Regular cardiac myocyte (primary cell): Measurements from ENCODE around the gene PPAN. TPM values are rescaled to one million over a fixed set of nuclear protein-coding genes. Genes with fewer than 3 reads are reported as not detected.

Experiments
- total RNA-seq: library from RNA; depleted of rRNA; stranded (reverse); fragments of >200 nt; gene quantifications from 2 replicates; pipeline ENCODE4 v1.2.3, GENCODE V29; 2014

The PPAN gene
- total RNA-seq: 36.1 and 61.2 TPM in 2 replicates

GRCh38 chr19:10106100-10106936 is at the start of gene PPAN:
Gene PPAN (plus strand): TSS chr19:10106362. CDS start chr19:10106395, 33 bp downstream.

GRCh38 chr19:10085641-10086590 is 20.2 kb upstream of the PPAN start, which contains the start of gene SHFL:
Gene SHFL (plus strand): TSS chr19:10086317. CDS start chr19:10086428, 111 bp downstream.

GRCh38 chr19:10111405-10111811 is 5.2 kb downstream of the PPAN start, which contains the start of gene P2RY11:
Gene P2RY11 (plus strand): TSS chr19:10111693. CDS start chr19:10111722, 29 bp downstream.

Other genes starting within 250 kb of the PPAN start
- 2.9 and 37.5 TPM in 2 replicates for gene OLFM2, start 169.8 kb upstream of the PPAN start, total RNA-seq
- 4.0 and 18.6 TPM in 2 replicates for gene COL5A3, start 95.9 kb upstream of the PPAN start, total RNA-seq
- gene RDH8, start 92.9 kb upstream of the PPAN start, total RNA-seq: not detected in 2 replicates
- gene SHFL, start 20.0 kb upstream of the PPAN start, total RNA-seq: 12.1 and 25.1 TPM in 2 replicates
- gene ANGPTL6, start 3.7 kb upstream of the PPAN start, total RNA-seq: 0.19 and 1.4 TPM in 2 replicates
- gene P2RY11, start 5.3 kb downstream of the PPAN start, total RNA-seq: 2.3 and 3.8 TPM in 2 replicates
- 285 and 382 TPM in 2 replicates for gene EIF3G, start 13.5 kb downstream of the PPAN start, total RNA-seq
- gene DNMT1, start 88.6 kb downstream of the PPAN start, total RNA-seq: 19.2 and 91.1 TPM in 2 replicates
- gene S1PR2, start 125.0 kb downstream of the PPAN start, total RNA-seq: 11.0 and 13.6 TPM in 2 replicates
- gene MRPL4, start 145.9 kb downstream of the PPAN start, total RNA-seq: 10.7 and 36.0 TPM in 2 replicates
- 5.2 and 23.1 TPM in 2 replicates for gene ICAM1, start 164.8 kb downstream of the PPAN start, total RNA-seq
- 0.85 and 0.96 TPM in 2 replicates for gene ICAM4, start 180.6 kb downstream of the PPAN start, total RNA-seq
- gene ICAM5, start 183.6 kb downstream of the PPAN start, total RNA-seq: 0.96 and 3.9 TPM in 2 replicates
- gene ZGLP1, start 203.5 kb downstream of the PPAN start, total RNA-seq: 0.38 and 1.1 TPM in 2 replicates
- 14.4 and 23.4 TPM in 2 replicates for gene FDX2, start 209.7 kb downstream of the PPAN start, total RNA-seq
- gene RAVER1, start 227.2 kb downstream of the PPAN start, total RNA-seq: 4.2 and 11.3 TPM in 2 replicates
- 7.0 and 12.1 TPM in 2 replicates for gene ICAM3, start 233.3 kb downstream of the PPAN start, total RNA-seq